ENCODE measurements around the gene CAVIN1.

DNA sequence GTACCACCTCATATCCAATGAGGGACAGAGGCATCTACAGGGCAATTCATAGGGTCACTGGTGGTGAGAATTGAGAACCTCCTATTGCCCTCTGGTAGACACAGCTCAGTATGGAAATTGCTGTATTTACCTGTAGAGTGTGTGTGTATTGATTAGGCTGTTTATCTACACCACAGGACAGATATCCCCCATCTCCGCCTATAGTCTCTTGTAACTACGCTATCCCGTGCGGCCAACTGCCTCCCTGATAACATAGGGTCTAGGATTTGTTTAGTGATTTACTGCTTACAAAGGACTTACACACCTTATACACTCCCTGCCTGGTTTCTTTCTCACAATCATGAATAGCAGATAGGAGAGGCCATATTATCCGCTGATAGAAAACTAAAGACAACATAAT lies 33.2 kb downstream of the CAVIN1 start:
- TF ChIP-seq, protein P1, sequence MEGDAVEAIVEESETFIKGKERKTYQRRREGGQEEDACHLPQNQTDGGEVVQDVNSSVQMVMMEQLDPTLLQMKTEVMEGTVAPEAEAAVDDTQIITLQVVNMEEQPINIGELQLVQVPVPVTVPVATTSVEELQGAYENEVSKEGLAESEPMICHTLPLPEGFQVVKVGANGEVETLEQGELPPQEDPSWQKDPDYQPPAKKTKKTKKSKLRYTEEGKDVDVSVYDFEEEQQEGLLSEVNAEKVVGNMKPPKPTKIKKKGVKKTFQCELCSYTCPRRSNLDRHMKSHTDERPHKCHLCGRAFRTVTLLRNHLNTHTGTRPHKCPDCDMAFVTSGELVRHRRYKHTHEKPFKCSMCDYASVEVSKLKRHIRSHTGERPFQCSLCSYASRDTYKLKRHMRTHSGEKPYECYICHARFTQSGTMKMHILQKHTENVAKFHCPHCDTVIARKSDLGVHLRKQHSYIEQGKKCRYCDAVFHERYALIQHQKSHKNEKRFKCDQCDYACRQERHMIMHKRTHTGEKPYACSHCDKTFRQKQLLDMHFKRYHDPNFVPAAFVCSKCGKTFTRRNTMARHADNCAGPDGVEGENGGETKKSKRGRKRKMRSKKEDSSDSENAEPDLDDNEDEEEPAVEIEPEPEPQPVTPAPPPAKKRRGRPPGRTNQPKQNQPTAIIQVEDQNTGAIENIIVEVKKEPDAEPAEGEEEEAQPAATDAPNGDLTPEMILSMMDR (conservative IDR thresholded peaks at IDR 0.05; ENCODE audit: low read depth in 2 of 2), result no peak
- TF ChIP-seq, protein P2, sequence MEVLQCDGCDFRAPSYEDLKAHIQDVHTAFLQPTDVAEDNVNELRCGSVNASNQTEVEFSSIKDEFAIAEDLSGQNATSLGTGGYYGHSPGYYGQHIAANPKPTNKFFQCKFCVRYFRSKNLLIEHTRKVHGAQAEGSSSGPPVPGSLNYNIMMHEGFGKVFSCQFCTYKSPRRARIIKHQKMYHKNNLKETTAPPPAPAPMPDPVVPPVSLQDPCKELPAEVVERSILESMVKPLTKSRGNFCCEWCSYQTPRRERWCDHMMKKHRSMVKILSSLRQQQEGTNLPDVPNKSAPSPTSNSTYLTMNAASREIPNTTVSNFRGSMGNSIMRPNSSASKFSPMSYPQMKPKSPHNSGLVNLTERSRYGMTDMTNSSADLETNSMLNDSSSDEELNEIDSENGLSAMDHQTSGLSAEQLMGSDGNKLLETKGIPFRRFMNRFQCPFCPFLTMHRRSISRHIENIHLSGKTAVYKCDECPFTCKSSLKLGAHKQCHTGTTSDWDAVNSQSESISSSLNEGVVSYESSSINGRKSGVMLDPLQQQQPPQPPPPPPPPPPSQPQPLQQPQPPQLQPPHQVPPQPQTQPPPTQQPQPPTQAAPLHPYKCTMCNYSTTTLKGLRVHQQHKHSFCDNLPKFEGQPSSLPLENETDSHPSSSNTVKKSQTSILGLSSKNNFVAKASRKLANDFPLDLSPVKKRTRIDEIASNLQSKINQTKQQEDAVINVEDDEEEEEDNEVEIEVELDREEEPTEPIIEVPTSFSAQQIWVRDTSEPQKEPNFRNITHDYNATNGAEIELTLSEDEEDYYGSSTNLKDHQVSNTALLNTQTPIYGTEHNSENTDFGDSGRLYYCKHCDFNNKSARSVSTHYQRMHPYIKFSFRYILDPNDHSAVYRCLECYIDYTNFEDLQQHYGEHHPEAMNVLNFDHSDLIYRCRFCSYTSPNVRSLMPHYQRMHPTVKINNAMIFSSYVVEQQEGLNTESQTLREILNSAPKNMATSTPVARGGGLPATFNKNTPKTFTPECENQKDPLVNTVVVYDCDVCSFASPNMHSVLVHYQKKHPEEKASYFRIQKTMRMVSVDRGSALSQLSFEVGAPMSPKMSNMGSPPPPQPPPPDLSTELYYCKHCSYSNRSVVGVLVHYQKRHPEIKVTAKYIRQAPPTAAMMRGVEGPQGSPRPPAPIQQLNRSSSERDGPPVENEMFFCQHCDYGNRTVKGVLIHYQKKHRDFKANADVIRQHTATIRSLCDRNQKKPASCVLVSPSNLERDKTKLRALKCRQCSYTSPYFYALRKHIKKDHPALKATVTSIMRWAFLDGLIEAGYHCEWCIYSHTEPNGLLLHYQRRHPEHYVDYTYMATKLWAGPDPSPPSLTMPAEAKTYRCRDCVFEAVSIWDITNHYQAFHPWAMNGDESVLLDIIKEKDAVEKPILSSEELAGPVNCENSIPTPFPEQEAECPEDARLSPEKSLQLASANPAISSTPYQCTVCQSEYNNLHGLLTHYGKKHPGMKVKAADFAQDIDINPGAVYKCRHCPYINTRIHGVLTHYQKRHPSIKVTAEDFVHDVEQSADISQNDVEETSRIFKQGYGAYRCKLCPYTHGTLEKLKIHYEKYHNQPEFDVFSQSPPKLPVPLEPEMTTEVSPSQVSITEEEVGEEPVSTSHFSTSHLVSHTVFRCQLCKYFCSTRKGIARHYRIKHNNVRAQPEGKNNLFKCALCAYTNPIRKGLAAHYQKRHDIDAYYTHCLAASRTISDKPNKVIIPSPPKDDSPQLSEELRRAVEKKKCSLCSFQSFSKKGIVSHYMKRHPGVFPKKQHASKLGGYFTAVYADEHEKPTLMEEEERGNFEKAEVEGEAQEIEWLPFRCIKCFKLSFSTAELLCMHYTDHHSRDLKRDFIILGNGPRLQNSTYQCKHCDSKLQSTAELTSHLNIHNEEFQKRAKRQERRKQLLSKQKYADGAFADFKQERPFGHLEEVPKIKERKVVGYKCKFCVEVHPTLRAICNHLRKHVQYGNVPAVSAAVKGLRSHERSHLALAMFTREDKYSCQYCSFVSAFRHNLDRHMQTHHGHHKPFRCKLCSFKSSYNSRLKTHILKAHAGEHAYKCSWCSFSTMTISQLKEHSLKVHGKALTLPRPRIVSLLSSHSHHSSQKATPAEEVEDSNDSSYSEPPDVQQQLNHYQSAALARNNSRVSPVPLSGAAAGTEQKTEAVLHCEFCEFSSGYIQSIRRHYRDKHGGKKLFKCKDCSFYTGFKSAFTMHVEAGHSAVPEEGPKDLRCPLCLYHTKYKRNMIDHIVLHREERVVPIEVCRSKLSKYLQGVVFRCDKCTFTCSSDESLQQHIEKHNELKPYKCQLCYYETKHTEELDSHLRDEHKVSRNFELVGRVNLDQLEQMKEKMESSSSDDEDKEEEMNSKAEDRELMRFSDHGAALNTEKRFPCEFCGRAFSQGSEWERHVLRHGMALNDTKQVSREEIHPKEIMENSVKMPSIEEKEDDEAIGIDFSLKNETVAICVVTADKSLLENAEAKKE (CRISPR knock-in tag; IDR thresholded peaks at IDR 0.05), result no peak
- TF ChIP-seq, protein P3, sequence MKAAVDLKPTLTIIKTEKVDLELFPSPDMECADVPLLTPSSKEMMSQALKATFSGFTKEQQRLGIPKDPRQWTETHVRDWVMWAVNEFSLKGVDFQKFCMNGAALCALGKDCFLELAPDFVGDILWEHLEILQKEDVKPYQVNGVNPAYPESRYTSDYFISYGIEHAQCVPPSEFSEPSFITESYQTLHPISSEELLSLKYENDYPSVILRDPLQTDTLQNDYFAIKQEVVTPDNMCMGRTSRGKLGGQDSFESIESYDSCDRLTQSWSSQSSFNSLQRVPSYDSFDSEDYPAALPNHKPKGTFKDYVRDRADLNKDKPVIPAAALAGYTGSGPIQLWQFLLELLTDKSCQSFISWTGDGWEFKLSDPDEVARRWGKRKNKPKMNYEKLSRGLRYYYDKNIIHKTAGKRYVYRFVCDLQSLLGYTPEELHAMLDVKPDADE (IDR thresholded peaks at IDR 0.05), result no peak
- TF ChIP-seq, protein P4, sequence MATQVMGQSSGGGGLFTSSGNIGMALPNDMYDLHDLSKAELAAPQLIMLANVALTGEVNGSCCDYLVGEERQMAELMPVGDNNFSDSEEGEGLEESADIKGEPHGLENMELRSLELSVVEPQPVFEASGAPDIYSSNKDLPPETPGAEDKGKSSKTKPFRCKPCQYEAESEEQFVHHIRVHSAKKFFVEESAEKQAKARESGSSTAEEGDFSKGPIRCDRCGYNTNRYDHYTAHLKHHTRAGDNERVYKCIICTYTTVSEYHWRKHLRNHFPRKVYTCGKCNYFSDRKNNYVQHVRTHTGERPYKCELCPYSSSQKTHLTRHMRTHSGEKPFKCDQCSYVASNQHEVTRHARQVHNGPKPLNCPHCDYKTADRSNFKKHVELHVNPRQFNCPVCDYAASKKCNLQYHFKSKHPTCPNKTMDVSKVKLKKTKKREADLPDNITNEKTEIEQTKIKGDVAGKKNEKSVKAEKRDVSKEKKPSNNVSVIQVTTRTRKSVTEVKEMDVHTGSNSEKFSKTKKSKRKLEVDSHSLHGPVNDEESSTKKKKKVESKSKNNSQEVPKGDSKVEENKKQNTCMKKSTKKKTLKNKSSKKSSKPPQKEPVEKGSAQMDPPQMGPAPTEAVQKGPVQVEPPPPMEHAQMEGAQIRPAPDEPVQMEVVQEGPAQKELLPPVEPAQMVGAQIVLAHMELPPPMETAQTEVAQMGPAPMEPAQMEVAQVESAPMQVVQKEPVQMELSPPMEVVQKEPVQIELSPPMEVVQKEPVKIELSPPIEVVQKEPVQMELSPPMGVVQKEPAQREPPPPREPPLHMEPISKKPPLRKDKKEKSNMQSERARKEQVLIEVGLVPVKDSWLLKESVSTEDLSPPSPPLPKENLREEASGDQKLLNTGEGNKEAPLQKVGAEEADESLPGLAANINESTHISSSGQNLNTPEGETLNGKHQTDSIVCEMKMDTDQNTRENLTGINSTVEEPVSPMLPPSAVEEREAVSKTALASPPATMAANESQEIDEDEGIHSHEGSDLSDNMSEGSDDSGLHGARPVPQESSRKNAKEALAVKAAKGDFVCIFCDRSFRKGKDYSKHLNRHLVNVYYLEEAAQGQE (IDR thresholded peaks at IDR 0.05; ENCODE audit: unreplicated experiment), result no peak
- TF ChIP-seq POLR2AphosphoS5 (IDR thresholded peaks at IDR 0.05; ENCODE audit: low read depth) (no peak), EZH2phosphoT487 (IDR thresholded peaks at IDR 0.05; ENCODE audit: unreplicated experiment) (no peak), JUNB (IDR thresholded peaks at IDR 0.05; ENCODE audit: unreplicated experiment) (no peak), CREB1 (CRISPR knock-in tag; IDR thresholded peaks at IDR 0.05; ENCODE audit: low read depth) (no peak), EZH2 (IDR thresholded peaks at IDR 0.05; ENCODE audit: low read depth, unreplicated experiment) (no peak), ZNF114 (CRISPR knock-in tag; IDR thresholded peaks at IDR 0.05) (no peak)

Data from GM23338 (cell line).